ENCODE data around the gene LPGAT1.

DNA sequence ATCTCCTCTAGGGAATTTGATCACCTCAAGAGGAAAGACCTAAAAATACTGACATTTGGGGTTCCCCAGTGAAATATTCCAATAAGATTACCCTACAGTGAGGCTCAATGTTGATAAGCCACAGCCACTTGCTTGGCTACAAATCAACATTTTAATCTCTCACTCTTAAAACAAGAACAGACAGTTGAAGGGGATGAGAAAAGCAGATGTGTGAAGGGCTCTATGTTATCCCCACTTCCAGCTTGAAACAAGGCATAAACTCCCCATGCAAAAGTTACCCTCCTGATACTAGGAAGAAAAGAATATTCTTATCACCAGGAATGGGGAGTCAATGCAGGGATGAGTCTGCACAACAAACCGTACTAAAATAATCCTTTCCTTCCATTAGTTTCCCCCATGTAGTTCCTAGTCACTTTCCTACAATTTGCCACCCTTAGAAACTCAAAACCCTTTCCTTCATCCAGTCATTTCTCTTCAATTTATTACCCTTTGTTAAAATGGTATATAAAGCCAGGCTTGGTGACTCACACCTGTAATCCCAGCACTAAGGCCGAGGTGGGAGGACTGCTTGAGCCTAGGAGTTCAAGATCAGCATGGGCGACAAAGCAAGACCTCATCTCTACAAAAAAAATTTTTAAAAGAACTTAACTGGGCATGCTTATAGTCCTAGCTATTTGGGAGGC is 29.5 kb downstream of the LPGAT1 start:
- no peak for TF ChIP-seq POLR2A (IDR thresholded peaks at IDR 0.05)
- TF ChIP-seq, protein P1, sequence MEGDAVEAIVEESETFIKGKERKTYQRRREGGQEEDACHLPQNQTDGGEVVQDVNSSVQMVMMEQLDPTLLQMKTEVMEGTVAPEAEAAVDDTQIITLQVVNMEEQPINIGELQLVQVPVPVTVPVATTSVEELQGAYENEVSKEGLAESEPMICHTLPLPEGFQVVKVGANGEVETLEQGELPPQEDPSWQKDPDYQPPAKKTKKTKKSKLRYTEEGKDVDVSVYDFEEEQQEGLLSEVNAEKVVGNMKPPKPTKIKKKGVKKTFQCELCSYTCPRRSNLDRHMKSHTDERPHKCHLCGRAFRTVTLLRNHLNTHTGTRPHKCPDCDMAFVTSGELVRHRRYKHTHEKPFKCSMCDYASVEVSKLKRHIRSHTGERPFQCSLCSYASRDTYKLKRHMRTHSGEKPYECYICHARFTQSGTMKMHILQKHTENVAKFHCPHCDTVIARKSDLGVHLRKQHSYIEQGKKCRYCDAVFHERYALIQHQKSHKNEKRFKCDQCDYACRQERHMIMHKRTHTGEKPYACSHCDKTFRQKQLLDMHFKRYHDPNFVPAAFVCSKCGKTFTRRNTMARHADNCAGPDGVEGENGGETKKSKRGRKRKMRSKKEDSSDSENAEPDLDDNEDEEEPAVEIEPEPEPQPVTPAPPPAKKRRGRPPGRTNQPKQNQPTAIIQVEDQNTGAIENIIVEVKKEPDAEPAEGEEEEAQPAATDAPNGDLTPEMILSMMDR (IDR thresholded peaks at IDR 0.05), result no peak
- no peak for TF ChIP-seq POLR2AphosphoS5 (IDR thresholded peaks at IDR 0.05)

Data from transverse colon (tissue), 4 donors.